K562 (cell line): ENCODE data around the gene EPB41L4B. TPM values are rescaled to one million over a fixed set of nuclear protein-coding genes. Genes with fewer than 3 reads are reported as not detected.
A peak's percentile ranks its signal among the peaks of the same experiment; 100 is the strongest.

ENCODE experiments used
- ATAC-seq: fragments of 200-7000 bp; cut with Tn5 transposase; 3 replicates; pipeline ENCODE4 v1.9.1; 2020; ENCODE audit warnings: moderate library complexity
- BruUV-seq: library from RNA; stranded (reverse); fragments of 400-500 nt; replicated peaks from 2 replicates; lab custom pipeline; 2021; lab: Mats Ljungman, UMichigan
- CTCF ChIA-PET: fragments of 300-600 bp; formaldehyde crosslinking; extraction: SDS; loops from one replicate; lab custom pipeline; 2021; ENCODE audit warnings: low intra/inter-chr PET ratio; lab: Yijun Ruan, JAX
- POLR2A ChIA-PET: fragments of 300-600, 350-650 bp; sonication (Branson Sonifier 250); formaldehyde crosslinking; extraction: SDS; loops from one replicate; lab custom pipeline; 2021; ENCODE audit warnings: antibody characterized with exemption, inconsistent platforms; lab: Yijun Ruan, JAX
- DNase-seq, 4 experiments: peaks; one replicate each; pipeline versions ENCODE4 v3.0.0 to v3.0.0-alpha.2; 2011 to 2018; ENCODE audit warnings: low spot score in 3 of 4, mixed read lengths in 3 of 4; ENCODE audit errors: extremely low read depth in 1 of 4
- FAIRE-seq: peaks from 2 replicates; lab custom pipeline; 2011; peaks lifted over from hg19 to GRCh38; lab: Jason Lieb, UNC
- H2AFZ ChIP-seq: 2 replicates; pipeline ENCODE4 v1.6.0; 2011; ENCODE audit warnings: low read depth, low read length, control low read depth, inconsistent platforms
- H3K27ac ChIP-seq: fragments of 200-600 bp; 3 replicates; pipeline ENCODE4 v1.8.0; 2011; ENCODE audit warnings: low read depth, mild to moderate bottlenecking, control low read depth, inconsistent platforms, low read length, moderate library complexity, mixed read lengths; ENCODE audit errors: extremely low read depth
- H3K27me3 ChIP-seq, 2 experiments: fragments of 300-600 bp in 1 of 2; 2 replicates in 1 of 2; 3 replicates in 1 of 2; pipeline versions ENCODE4 v1.6.0 to v1.8.0; 2011; ENCODE audit warnings: inconsistent platforms in 2 of 2, low read length in 2 of 2, mild to moderate bottlenecking in 1 of 2, mixed read lengths in 1 of 2, moderate library complexity in 1 of 2; ENCODE audit not compliant: control insufficient read depth in 2 of 2, insufficient read depth in 2 of 2
- H3K36me3 ChIP-seq: fragments of 300-600 bp; 3 replicates; pipeline ENCODE4 v1.8.0; 2011; ENCODE audit warnings: mild to moderate bottlenecking, low read length, inconsistent platforms; ENCODE audit not compliant: control insufficient read depth, insufficient read depth
- H3K4me1 ChIP-seq, 2 experiments: fragments of 200-600 bp in 1 of 2; replicated peaks in 1 of 2; 2 replicates in 1 of 2; 3 replicates in 1 of 2; pipeline versions ENCODE4 v1.5.1 to v1.8.0; 2011; ENCODE audit warnings: inconsistent platforms in 2 of 2, low read length in 2 of 2, mild to moderate bottlenecking in 1 of 2, mixed read lengths in 1 of 2, moderate library complexity in 1 of 2; ENCODE audit not compliant: control insufficient read depth in 2 of 2, insufficient read depth in 2 of 2
- H3K4me2 ChIP-seq: 2 replicates; pipeline ENCODE4 v1.6.1; 2011; ENCODE audit warnings: low read length, control low read depth, inconsistent platforms, mixed read lengths; ENCODE audit not compliant: insufficient read depth
- H3K4me3 ChIP-seq: fragments of 200-600 bp; sonication (generic), shearing (Covaris generic); 2 replicates; pipeline ENCODE4 v1.5.1; 2016; ENCODE audit warnings: control low read depth, inconsistent platforms
- H3K79me2 ChIP-seq: fragments of 200-600 bp; 3 replicates; pipeline ENCODE4 v1.8.0; 2011; ENCODE audit warnings: low read length, inconsistent platforms; ENCODE audit not compliant: control insufficient read depth, insufficient read depth
- H3K9ac ChIP-seq, 2 experiments: 2 replicates each; pipeline versions ENCODE4 v1.6.0 to v1.6.1; 2011; ENCODE audit warnings: low read depth in 2 of 2, low read length in 2 of 2, control low read depth in 1 of 2, inconsistent platforms in 1 of 2, mild to moderate bottlenecking in 1 of 2, mixed read lengths in 1 of 2; ENCODE audit not compliant: insufficient read depth in 1 of 2
- H3K9me1 ChIP-seq: one replicate; pipeline ENCODE4 v1.6.0; 2011; ENCODE audit warnings: inconsistent platforms, mild to moderate bottlenecking, low read length, moderate library complexity; ENCODE audit not compliant: control insufficient read depth, insufficient read depth
- H3K9me3 ChIP-seq: replicated peaks from 2 replicates; pipeline ENCODE4 v1.5.1; 2011; ENCODE audit warnings: low read depth, low read length, inconsistent platforms; ENCODE audit not compliant: control insufficient read depth, insufficient read depth
- H4K20me1 ChIP-seq: replicated peaks from 2 replicates; pipeline ENCODE4 v1.6.1; 2011; ENCODE audit warnings: low read length, inconsistent platforms, mixed read lengths; ENCODE audit not compliant: control insufficient read depth, insufficient read depth
- BCL6 ChIP-seq: fragments of 250-450 bp; sonication (Bioruptor Pico); IDR thresholded peaks from 2 replicates; pipeline ENCODE4 v1.4.0; 2020
- ELF4 ChIP-seq: fragments of 450-650 bp; formaldehyde crosslinking; IDR thresholded peaks from 2 replicates; pipeline ENCODE4 v1.4.0; 2022; ENCODE audit warnings: missing genetic modification characterization
- ETS1 ChIP-seq: conservative IDR thresholded peaks from 2 replicates; pipeline ENCODE4 v1.6.1; 2011; ENCODE audit warnings: low read depth, mild to moderate bottlenecking, low read length; ENCODE audit not compliant: control insufficient read depth
- HMG20B ChIP-seq: fragments of 250-450 bp; sonication (Bioruptor Pico); IDR thresholded peaks from 2 replicates; pipeline ENCODE4 v1.5.0; 2021; ENCODE audit warnings: mild to moderate bottlenecking
- HNRNPL ChIP-seq: fragments of 200-400 bp; formaldehyde crosslinking; IDR thresholded peaks from 2 replicates; pipeline ENCODE4 v1.6.1; 2017; ENCODE audit warnings: low read depth, mild to moderate bottlenecking, low read length
- JUND ChIP-seq, 2 experiments: IDR thresholded peaks; 2 replicates in 1 of 2; 3 replicates in 1 of 2; pipeline ENCODE4 v1.6.1; 2011; ENCODE audit warnings: borderline replicate concordance in 2 of 2, low read depth in 2 of 2, low read length in 2 of 2, improper control_type of control experiment in 1 of 2, missing biosample characterization in 1 of 2, missing genetic modification characterization in 1 of 2, missing genetic modification reagents in 1 of 2
- PHF8 ChIP-seq: fragments of 200-600 bp; sonication (generic); IDR thresholded peaks from 2 replicates; pipeline ENCODE4 v1.6.1; 2012; ENCODE audit warnings: mixed run types, mild to moderate bottlenecking, inconsistent platforms, low read length, moderate library complexity, borderline replicate concordance
- PURB ChIP-seq: sonication (generic); formaldehyde crosslinking; IDR thresholded peaks from 2 replicates; pipeline ENCODE4 v1.9.0; 2021; ENCODE audit warnings: low read depth, mild to moderate bottlenecking, missing genetic modification reagents
- SRF ChIP-seq, 2 experiments: fragments of 250-450, 450-650 bp in 1 of 2; sonication (Bioruptor Pico) in 1 of 2; sonication (generic) in 1 of 2; formaldehyde crosslinking; IDR thresholded peaks; 2 replicates each; pipeline versions ENCODE4 v1.5.0 to v1.5.1; 2020 to 2022; ENCODE audit warnings: mild to moderate bottlenecking in 1 of 2, missing genetic modification reagents in 1 of 2
- ZNF282 ChIP-seq: sonication (generic); formaldehyde crosslinking; IDR thresholded peaks from 2 replicates; pipeline ENCODE4 v1.8.1; 2023; ENCODE audit warnings: missing genetic modification reagents
- ZNF551 ChIP-seq: fragments of 250-450 bp; sonication (Bioruptor Pico); IDR thresholded peaks from 2 replicates; pipeline ENCODE4 v1.5.0; 2021; ENCODE audit warnings: mild to moderate bottlenecking, moderate library complexity
- WGBS: fragments of 100-300 bp; shearing (Covaris generic); methylation state at CpG from one replicate; pipeline ENCODE4 v1.1.6; 2016; ENCODE audit warnings: low coverage, mixed read lengths; ENCODE audit not compliant: insufficient coverage; ENCODE audit errors: missing lambda C conversion rate; 5-methylcytosine and 5-hydroxymethylcytosine counted together
- in situ Hi-C: fragments of 300-500 bp; cut with MboI; formaldehyde crosslinking; loops from 4 replicates; pipeline ENCODE4 v1.15.0; 2018; ENCODE audit warnings: inconsistent platforms, mixed read lengths
- intact Hi-C: fragments of 100-400 bp; cut with micrococcal nuclease; formaldehyde crosslinking; loops from 2 replicates; pipeline ENCODE4 v1.14.2; 2022
- polyA plus RNA-seq, 8 experiments: library from polyadenylated mRNA; depleted of rRNA in 4 of 8; stranded (reverse) in 5 of 8; unstranded in 3 of 8; fragments of >200 nt; fragmentation: Nextera tagmentation in 2 of 8; fragmentation: Illumina TruSeq in 1 of 8; extraction: Ambion mirVana in 2 of 8; extraction: Trizol in 1 of 8; gene quantifications; 2 replicates each; pipeline versions ENCODE4 v1.2.1 to v1.2.3, GENCODE V29; 2011 to 2014; ENCODE audit warnings: inconsistent platforms in 1 of 8, missing spikeins in 1 of 8
- total RNA-seq, 7 experiments: library from RNA; depleted of rRNA in 6 of 7; stranded (reverse); fragments of >200 nt in 6 of 7; fragmentation: Illumina TruSeq in 2 of 7; extraction: Trizol in 2 of 7; gene quantifications; 2 replicates each; pipeline versions ENCODE4 v1.2.1 to v1.2.3, GENCODE V29; 2011 to 2021; ENCODE audit warnings: low replicate concordance in 1 of 7
- TF ChIP-seq, protein P1 (sequence below): fragments of 250-450 bp; sonication (Bioruptor Pico); IDR thresholded peaks from 2 replicates; pipeline ENCODE4 v1.4.0; 2020; ENCODE audit warnings: mild to moderate bottlenecking, moderate library complexity
- TF ChIP-seq, protein P2 (sequence below): sonication (generic); formaldehyde crosslinking; IDR thresholded peaks from 2 replicates; pipeline ENCODE4 v1.8.0; 2022; ENCODE audit warnings: mild to moderate bottlenecking, missing genetic modification reagents

The EPB41L4B gene
- total and polyA plus RNA-seq, 9 of the 15 experiments (the other 6 are each of a cell fraction or from before 2014, with no cell fraction given) = 0.09 to 0.38 (median 0.21) TPM

GRCh38 chr9:109277451-109277850 is 43.4 kb downstream of the EPB41L4B start:
- FAIRE-seq = no peak
- BruUV-seq = no TSS peak
- Histone ChIP-seq H3K4me2 (no peak overlapping the region), H3K27ac (no peak overlapping the region), H2AFZ (no peak overlapping the region), H3K79me2 (no peaks in the 10 kb centered on the region), H3K4me1 (peaks cover 0 to 3% of the 10 kb centered on the region in 2 experiments; a peak in 1 of 5 replicates), H3K9me3 (no peaks in the 10 kb centered on the region), H4K20me1 (no peaks in the 10 kb centered on the region), H3K9me1 (no peaks in the 10 kb centered on the region), H3K9ac (peak overlapping the region in 1 of 2 experiments; percentile 36; a peak in 1 of 4 replicates), H3K36me3 (no peaks in the 10 kb centered on the region), H3K4me3 (no peak overlapping the region), H3K27me3 (peaks cover 15 to 51% of the 10 kb centered on the region in 2 experiments; a peak in 4 of 5 replicates)
- WGBS = 2% methylated on average over 8 of the region's 9 CpGs
- peak; percentile 21; the same call in 1 of the 3 replicates for ATAC-seq
- in situ Hi-C loops (no loop called here), intact Hi-C loops (loop anchor here (10.0 kb wide), 1 partner anchor 63 kb away; no protein-coding TSS in a partner anchor)
- CTCF ChIA-PET = no interaction called here
- no peak for DNase-seq
- POLR2A ChIA-PET = no interaction called here
- TF ChIP-seq ZNF282 (CRISPR knock-in tag) (no peak), PHF8 (no peak), HNRNPL (no peak), JUND (IDR thresholded peaks at IDR 0.05; ENCODE audit: borderline replicate concordance, low read depth, low read length) (no peak), JUND (tag; IDR thresholded peaks at IDR 0.05; ENCODE audit: borderline replicate concordance, low read depth, low read length) (no peak), PURB (CRISPR knock-in tag) (no peak), ZNF551 (CRISPR knock-in tag) (no peak), BCL6 (CRISPR knock-in tag) (no peak), ETS1 (no peak), HMG20B (CRISPR knock-in tag) (no peak), ELF4 (CRISPR knock-in tag) (no peak), SRF (CRISPR knock-in tag; IDR thresholded peaks at IDR 0.05) (no peak)
- TF ChIP-seq, protein P1, sequence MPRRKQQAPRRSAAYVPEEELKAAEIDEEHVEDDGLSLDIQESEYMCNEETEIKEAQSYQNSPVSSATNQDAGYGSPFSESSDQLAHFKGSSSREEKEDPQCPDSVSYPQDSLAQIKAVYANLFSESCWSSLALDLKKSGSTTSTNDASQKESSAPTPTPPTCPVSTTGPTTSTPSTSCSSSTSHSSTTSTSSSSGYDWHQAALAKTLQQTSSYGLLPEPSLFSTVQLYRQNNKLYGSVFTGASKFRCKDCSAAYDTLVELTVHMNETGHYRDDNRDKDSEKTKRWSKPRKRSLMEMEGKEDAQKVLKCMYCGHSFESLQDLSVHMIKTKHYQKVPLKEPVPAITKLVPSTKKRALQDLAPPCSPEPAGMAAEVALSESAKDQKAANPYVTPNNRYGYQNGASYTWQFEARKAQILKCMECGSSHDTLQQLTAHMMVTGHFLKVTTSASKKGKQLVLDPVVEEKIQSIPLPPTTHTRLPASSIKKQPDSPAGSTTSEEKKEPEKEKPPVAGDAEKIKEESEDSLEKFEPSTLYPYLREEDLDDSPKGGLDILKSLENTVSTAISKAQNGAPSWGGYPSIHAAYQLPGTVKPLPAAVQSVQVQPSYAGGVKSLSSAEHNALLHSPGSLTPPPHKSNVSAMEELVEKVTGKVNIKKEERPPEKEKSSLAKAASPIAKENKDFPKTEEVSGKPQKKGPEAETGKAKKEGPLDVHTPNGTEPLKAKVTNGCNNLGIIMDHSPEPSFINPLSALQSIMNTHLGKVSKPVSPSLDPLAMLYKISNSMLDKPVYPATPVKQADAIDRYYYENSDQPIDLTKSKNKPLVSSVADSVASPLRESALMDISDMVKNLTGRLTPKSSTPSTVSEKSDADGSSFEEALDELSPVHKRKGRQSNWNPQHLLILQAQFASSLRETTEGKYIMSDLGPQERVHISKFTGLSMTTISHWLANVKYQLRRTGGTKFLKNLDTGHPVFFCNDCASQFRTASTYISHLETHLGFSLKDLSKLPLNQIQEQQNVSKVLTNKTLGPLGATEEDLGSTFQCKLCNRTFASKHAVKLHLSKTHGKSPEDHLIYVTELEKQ (CRISPR knock-in tag) = no peak
- TF ChIP-seq, protein P2, sequence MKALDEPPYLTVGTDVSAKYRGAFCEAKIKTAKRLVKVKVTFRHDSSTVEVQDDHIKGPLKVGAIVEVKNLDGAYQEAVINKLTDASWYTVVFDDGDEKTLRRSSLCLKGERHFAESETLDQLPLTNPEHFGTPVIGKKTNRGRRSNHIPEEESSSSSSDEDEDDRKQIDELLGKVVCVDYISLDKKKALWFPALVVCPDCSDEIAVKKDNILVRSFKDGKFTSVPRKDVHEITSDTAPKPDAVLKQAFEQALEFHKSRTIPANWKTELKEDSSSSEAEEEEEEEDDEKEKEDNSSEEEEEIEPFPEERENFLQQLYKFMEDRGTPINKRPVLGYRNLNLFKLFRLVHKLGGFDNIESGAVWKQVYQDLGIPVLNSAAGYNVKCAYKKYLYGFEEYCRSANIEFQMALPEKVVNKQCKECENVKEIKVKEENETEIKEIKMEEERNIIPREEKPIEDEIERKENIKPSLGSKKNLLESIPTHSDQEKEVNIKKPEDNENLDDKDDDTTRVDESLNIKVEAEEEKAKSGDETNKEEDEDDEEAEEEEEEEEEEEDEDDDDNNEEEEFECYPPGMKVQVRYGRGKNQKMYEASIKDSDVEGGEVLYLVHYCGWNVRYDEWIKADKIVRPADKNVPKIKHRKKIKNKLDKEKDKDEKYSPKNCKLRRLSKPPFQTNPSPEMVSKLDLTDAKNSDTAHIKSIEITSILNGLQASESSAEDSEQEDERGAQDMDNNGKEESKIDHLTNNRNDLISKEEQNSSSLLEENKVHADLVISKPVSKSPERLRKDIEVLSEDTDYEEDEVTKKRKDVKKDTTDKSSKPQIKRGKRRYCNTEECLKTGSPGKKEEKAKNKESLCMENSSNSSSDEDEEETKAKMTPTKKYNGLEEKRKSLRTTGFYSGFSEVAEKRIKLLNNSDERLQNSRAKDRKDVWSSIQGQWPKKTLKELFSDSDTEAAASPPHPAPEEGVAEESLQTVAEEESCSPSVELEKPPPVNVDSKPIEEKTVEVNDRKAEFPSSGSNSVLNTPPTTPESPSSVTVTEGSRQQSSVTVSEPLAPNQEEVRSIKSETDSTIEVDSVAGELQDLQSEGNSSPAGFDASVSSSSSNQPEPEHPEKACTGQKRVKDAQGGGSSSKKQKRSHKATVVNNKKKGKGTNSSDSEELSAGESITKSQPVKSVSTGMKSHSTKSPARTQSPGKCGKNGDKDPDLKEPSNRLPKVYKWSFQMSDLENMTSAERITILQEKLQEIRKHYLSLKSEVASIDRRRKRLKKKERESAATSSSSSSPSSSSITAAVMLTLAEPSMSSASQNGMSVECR = no peak
